ENCODE data around the gene SCUBE3.

Gene SCUBE3

GRCh38 chr6:35300848-35301247 lies 87.1 kb downstream of the SCUBE3 start:
- DNase-seq (ENCODE audit: low read depth) = no peak
- no peak overlapping the region for H3K4me3 ChIP-seq (ENCODE audit: low read depth, low read length)
- no peak for TF ChIP-seq CTCF (IDR thresholded peaks at IDR 0.05; ENCODE audit: low read depth, low read length, missing control alignments)
